T47D (cell line): ENCODE results near the gene MORC3.
A peak's percentile ranks its signal among the peaks of the same experiment; 100 is the strongest.
"Not testable (repeated sequence)": the region's sequence is repeated elsewhere in the genome, so short reads cannot be mapped to it uniquely, and the experiment has no call there.

Experiments used
- DNase-seq, 2 experiments: peaks; one replicate each; pipeline versions ENCODE4 v3.0.0 to v3.0.0-alpha.2; 2011 to 2012; ENCODE audit warnings: low read depth in 1 of 2, low spot score in 1 of 2
- JUND ChIP-seq: IDR thresholded peaks from 2 replicates; pipeline ENCODE4 v1.6.1; 2012; ENCODE audit warnings: low read depth
- in situ Hi-C: cut with HindIII; loops from 2 replicates; pipeline ENCODE4 v1.10.0; 2016; ENCODE audit warnings: low sequenced_read_pairs, low pct_unique_long_range_greater_than_20kb

MORC3 gene, protein sequence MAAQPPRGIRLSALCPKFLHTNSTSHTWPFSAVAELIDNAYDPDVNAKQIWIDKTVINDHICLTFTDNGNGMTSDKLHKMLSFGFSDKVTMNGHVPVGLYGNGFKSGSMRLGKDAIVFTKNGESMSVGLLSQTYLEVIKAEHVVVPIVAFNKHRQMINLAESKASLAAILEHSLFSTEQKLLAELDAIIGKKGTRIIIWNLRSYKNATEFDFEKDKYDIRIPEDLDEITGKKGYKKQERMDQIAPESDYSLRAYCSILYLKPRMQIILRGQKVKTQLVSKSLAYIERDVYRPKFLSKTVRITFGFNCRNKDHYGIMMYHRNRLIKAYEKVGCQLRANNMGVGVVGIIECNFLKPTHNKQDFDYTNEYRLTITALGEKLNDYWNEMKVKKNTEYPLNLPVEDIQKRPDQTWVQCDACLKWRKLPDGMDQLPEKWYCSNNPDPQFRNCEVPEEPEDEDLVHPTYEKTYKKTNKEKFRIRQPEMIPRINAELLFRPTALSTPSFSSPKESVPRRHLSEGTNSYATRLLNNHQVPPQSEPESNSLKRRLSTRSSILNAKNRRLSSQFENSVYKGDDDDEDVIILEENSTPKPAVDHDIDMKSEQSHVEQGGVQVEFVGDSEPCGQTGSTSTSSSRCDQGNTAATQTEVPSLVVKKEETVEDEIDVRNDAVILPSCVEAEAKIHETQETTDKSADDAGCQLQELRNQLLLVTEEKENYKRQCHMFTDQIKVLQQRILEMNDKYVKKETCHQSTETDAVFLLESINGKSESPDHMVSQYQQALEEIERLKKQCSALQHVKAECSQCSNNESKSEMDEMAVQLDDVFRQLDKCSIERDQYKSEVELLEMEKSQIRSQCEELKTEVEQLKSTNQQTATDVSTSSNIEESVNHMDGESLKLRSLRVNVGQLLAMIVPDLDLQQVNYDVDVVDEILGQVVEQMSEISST

DNA sequence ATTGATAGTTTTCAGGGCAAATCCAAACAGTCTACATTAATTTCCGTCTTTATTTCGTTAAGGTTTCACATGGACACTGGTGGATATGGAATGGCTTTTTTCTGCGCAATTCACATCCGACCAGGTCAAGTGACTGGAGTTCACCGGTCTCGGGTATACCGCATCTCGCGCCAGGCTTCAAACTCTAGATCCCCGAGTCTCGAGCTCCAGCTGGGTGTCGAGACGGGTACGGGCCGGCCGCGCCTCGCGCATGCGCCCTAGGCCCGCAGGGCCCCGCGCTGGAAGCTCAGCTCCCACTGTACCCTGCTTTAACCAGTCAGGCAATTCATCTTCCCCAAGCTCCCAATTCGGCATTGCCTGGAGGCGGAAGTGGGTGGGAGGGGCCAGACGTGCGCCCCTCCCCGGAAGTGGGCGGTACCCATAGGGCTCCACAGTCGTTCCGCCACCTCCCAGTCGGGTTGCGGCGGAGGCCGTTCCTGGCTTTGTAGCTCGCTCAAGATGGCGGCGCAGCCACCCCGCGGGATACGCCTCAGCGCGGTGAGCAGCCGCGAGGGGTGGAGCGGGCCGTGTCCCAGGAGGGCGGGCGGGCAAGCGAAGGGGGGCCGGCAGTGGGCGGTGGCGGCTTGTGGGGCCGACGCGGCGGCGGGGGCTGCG, at the start of gene MORC3:
Gene MORC3 (plus strand): TSS at position 431 of the 654 bp plus-strand sequence. CDS start 68 bp downstream, at position 499.
- TF ChIP-seq JUND = no peak

DNA sequence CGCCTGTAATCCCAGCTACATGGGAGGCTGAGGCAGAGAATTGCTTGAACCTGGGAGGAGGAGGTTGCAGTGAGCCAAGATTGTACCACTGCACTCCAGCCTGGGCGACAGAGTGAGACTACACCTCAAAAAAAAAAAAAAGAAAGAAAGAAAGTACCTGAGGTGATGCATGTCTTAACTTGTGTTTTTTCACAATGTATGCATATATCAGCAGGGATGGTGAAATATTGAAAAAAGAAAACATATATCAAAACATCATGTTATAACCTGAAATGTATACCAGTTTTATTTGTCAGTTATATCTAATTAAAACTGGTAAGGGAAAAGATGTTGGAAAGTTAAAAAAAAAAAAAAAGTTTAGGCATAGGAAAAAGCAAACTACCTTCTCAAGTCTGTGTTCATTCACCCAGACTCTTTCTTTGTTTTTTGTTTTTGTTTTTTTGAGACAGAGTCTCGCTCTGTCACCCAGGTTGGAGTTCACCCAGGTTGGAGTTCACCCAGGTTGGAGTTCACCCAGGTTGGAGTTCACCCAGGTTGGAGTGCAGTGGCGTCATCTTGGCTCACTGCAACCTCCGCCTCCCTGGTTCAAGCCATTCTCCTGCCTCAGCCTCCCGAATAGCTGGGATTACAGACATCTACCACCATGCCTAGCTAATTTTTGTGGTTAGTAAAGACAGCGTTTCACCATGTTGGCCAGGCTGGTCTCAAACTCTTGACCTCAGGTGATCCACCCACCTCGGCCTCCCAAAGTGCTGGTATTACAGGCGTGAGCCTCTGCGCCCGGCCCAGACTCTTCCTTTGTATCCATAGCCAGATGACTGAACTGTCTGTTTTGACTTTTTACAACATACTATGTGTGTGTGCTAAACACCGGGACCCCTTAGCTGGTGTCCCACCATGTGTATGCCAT, 49.0 kb upstream of the MORC3 start:
- DNase-seq, in situ Hi-C loops: not testable (repeated sequence)

More for the DNA sequence above, at the start of gene MORC3:
- in situ Hi-C loops = no loop called here
- peak; percentile 93 to 99 for DNase-seq

DNA sequence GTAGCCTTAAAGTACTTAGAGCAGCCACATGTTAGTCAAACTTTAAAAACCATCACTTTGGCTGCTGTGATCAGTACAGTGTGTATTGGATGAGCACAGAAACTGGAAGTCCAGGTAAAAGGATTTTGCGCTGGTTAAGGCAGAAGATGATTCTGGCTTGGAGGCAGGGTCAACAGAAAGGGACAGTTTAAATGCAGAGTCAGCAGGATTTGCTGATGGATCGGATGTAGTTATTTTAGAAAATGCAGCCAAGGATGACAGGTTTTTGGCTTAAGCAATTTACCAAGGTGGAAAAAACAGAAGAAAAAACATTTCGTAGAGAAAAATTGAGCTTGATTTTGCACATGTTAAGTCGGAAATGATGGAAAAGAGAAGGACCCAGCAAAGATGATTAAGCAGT, 45.9 kb upstream of the MORC3 start:
- DNase-seq = no peak
- in situ Hi-C loops = no loop called here
- no peak for TF ChIP-seq JUND

- TF ChIP-seq JUND = no peak
- in situ Hi-C loops = no loop called here
- DNase-seq = no peak
These were observed 37.3 kb upstream of the MORC3 start for GRCh38 chr21:36282568-36283230.

DNA sequence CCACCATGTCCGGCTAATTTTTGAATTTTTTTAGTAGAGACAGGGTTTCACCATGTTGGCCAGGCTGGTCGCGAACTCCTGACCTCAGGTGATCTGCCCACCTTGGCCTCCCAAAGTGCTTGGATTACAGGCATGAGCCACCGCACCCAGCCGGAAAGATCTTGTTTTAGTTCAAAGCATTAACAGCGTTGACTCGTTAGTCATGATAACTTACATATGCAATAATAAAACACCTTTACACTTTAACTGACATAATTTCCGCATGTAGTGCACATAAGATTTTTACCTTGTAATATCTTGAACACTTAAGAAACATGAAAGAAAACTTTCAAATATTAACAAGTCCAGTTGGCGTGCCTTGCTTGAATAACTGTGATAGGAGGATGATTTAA, 36.8 kb upstream of the MORC3 start:
- in situ Hi-C loops, DNase-seq: not testable (repeated sequence)

DNA sequence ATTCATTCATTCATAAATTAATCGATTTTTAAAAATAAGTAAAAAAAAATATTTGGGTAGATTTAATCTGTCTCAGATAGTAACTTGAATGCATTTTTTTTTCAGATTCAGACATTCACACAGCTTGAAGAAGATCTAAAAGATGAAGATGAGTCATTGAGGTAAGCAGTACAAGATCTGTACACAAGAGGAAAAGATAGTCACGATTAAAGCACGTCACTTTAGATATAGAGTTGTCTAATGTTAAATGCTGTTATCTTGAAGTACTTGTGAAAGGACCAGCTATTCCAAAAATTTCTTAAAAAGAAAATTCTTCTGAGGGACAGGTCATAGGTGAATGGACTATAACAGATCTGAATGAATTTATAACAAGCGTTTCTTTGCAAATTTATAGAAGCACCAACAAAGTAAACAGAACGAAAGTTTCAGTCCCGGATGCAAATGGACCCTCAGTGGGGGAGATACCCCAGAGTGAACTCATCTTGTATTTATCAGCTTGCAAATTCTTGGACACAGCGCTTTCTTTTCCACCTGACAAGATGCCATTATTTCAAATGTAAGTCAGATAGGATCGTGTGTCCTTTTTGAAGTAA, 31.2 kb upstream of the MORC3 start:
- DNase-seq = no peak
- TF ChIP-seq JUND = no peak
- in situ Hi-C loops = no loop called here

- DNase-seq = no peak
- no peak for TF ChIP-seq JUND
- in situ Hi-C loops = no loop called here
These were observed 28.5 kb upstream of the MORC3 start for GRCh38 chr21:36291509-36291908.

DNA sequence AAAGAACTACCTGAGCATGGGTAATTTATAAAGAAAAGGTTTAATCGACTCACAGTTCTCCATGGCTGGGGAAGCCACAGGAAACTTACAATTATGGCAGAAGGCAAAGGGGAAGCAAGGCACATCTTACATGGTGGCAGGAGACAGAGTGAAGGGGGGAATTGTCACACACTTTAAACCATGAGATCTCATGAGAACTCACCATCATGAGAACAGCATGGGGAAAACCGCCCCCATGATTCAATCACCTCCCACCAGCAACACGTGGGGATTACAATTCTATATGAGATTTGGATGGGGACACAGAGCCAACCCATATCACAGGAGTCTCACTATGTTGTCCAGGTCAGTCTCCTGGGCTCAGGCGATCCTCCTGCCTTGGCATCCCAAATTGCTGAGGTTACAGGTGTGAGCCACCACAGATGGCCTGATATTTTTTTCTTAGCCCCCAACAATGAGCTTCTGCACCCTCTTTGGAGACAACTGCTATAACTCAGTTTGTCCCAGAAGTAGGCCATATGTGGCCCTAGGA, 22.5 kb upstream of the MORC3 start:
- TF ChIP-seq JUND = no peak
- DNase-seq = no peak
- in situ Hi-C loops = no loop called here

- in situ Hi-C loops = no loop called here
- no peak for TF ChIP-seq JUND
- peak in 1 of 2 experiments; percentile 83 for DNase-seq
These were observed 21.9 kb upstream of the MORC3 start for GRCh38 chr21:36297938-36298572.

GRCh38 chr21:36306872-36307534, 13.0 kb upstream of the MORC3 start:
- DNase-seq = no peak
- in situ Hi-C loops = no loop called here
- TF ChIP-seq JUND = no peak
